DMS79 (cell line): ENCODE data around the gene LYL1.

Source experiments
- DNase-seq: peaks from one replicate; lab custom pipeline; 2025; lab: John Stamatoyannopoulos, UW

LYL1 gene

GRCh38 chr19:13104848-13105711 lies 2.4 kb upstream of the LYL1 start:
- DNase-seq: no peak

- no peak for DNase-seq
These were observed 1.7 kb upstream of the LYL1 start for GRCh38 chr19:13104360-13104847.

GRCh38 chr19:13103581-13104359 lies 1.1 kb upstream of the LYL1 start:
- no peak for DNase-seq

- no peak for DNase-seq
These were observed 317 bp downstream of the LYL1 start for GRCh38 chr19:13102416-13102665.

- no peak for DNase-seq
These were observed 855 bp downstream of the LYL1 start for GRCh38 chr19:13101590-13102415.

GRCh38 chr19:13100841-13101589 lies 1.6 kb downstream of the LYL1 start:
- no peak for DNase-seq

GRCh38 chr19:13100031-13100588 lies 2.5 kb downstream of the LYL1 start:
- DNase-seq: no peak

GRCh38 chr19:13099073-13099999 lies 3.3 kb downstream of the LYL1 start:
- no peak for DNase-seq

- DNase-seq: no peak
These were observed 4.2 kb downstream of the LYL1 start for GRCh38 chr19:13098277-13099072.

GRCh38 chr19:13097463-13098258 lies 5.0 kb downstream of the LYL1 start:
- DNase-seq: no peak

- no peak for DNase-seq
These were observed 5.6 kb downstream of the LYL1 start for GRCh38 chr19:13097033-13097462.

- DNase-seq: no peak
These were observed 6.4 kb downstream of the LYL1 start for GRCh38 chr19:13095934-13096927.

GRCh38 chr19:13095393-13095784 lies 7.3 kb downstream of the LYL1 start:
- DNase-seq: no peak

GRCh38 chr19:13094771-13095392 lies 7.8 kb downstream of the LYL1 start:
- no peak for DNase-seq

- no peak for DNase-seq
These were observed 8.6 kb downstream of the LYL1 start for GRCh38 chr19:13094106-13094504.

GRCh38 chr19:13093407-13094105 lies 9.1 kb downstream of the LYL1 start:
- DNase-seq: peak; percentile 48
